ENCODE data around the gene SAMD11. TPM values are rescaled to one million over a fixed set of nuclear protein-coding genes. Genes with fewer than 3 reads are reported as not detected.
"Not testable (repeated sequence)": the region's sequence is repeated elsewhere in the genome, so short reads cannot be mapped to it uniquely, and the experiment has no call there.

Gene SAMD11
- total and polyA plus RNA-seq, 10 of the 15 experiments (the other 5 are each of a cell fraction or from before 2014, with no cell fraction given), result 0.04 to 0.31 (median 0.19) TPM; not detected in 6

GRCh38 chr1:945688-946556 lies 22.2 kb downstream of the SAMD11 start:
- DNase-seq (ENCODE audit: low read depth, low spot score), result no peak
- ChIA-PET CTCF (no interaction called here), SMC1A (ENCODE audit: uncharacterized antibody, unreplicated experiment) (no interaction called here), POLR2A (no interaction called here), RAD21 (ENCODE audit: unreplicated experiment) (no interaction called here)
- Histone ChIP-seq H3K27me3 (replicated peaks in 1 of 2; ENCODE audit: control insufficient read depth in 2 of 2, insufficient read depth in 2 of 2, low read length in 1 of 2) (peaks cover 1 to 5% of the 10 kb centered on the region in 2 experiments; a peak in 3 of 4 replicates), H3K9ac (ENCODE audit: control insufficient read depth, insufficient read depth, low read length) (no peak overlapping the region), H3K79me2 (ENCODE audit: control insufficient read depth, insufficient read depth, low read length) (no peaks in the 10 kb centered on the region), H3K4me3 (no peak overlapping the region), H3K36me3 (ENCODE audit: control insufficient read depth in 2 of 2, insufficient read depth in 2 of 2, low read length in 1 of 2) (peaks cover 13 to 24% of the 10 kb centered on the region in 2 experiments), H4K20me1 (ENCODE audit: control insufficient read depth, insufficient read depth) (peaks cover 5% of the 10 kb centered on the region), H3K27ac (ENCODE audit: control insufficient read depth, insufficient read depth) (no peak overlapping the region), H3K4me1 (ENCODE audit: control insufficient read depth, insufficient read depth, low read length) (peaks cover 4% of the 10 kb centered on the region; the same call in 1 of the 2 replicates), H3K4me2 (ENCODE audit: control insufficient read depth, insufficient read depth) (no peak overlapping the region), H3K9me3 (replicated peaks; ENCODE audit: control insufficient read depth, insufficient read depth, low read length) (no peaks in the 10 kb centered on the region), H2AFZ (ENCODE audit: control insufficient read depth, low read depth, low read length) (no peak overlapping the region)
- TF ChIP-seq RELA (IDR thresholded peaks at IDR 0.05; ENCODE audit: borderline replicate concordance, partially characterized antibody) (no peak), ZNF622 (IDR thresholded peaks at IDR 0.05) (no peak)
- BruUV-seq (replicated peaks), result no TSS peak
- in situ Hi-C loops (cut with MboI) (no loop called here), intact Hi-C loops (cut with micrococcal nuclease; ENCODE audit: unreplicated experiment) (no loop called here)
- 95% methylated on average over 29 of the region's 29 CpGs for WGBS (ENCODE audit: insufficient coverage, insufficient replicate concordance, low lambda C conversion rate, missing lambda C conversion rate)
- no peak for FAIRE-seq
- ATAC-seq, result no peak

- BruUV-seq (replicated peaks); H3K4me1 ChIP-seq (ENCODE audit: control insufficient read depth, insufficient read depth, low read length); H3K9me3 ChIP-seq (replicated peaks; ENCODE audit: control insufficient read depth, insufficient read depth, low read length); H3K27ac ChIP-seq (ENCODE audit: control insufficient read depth, insufficient read depth); H3K9ac ChIP-seq (ENCODE audit: control insufficient read depth, insufficient read depth, low read length); CTCF ChIA-PET; in situ Hi-C loops (cut with MboI); H3K4me3 ChIP-seq; H3K4me2 ChIP-seq (ENCODE audit: control insufficient read depth, insufficient read depth); FAIRE-seq; H2AFZ ChIP-seq (ENCODE audit: control insufficient read depth, low read depth, low read length); H3K27me3 ChIP-seq (replicated peaks in 1 of 2; ENCODE audit: control insufficient read depth in 2 of 2, insufficient read depth in 2 of 2, low read length in 1 of 2); ATAC-seq; DNase-seq (ENCODE audit: low read depth, low spot score); H4K20me1 ChIP-seq (ENCODE audit: control insufficient read depth, insufficient read depth); intact Hi-C loops (cut with micrococcal nuclease; ENCODE audit: unreplicated experiment); POLR2A ChIA-PET; SMC1A ChIA-PET (ENCODE audit: uncharacterized antibody, unreplicated experiment); RAD21 ChIA-PET (ENCODE audit: unreplicated experiment); H3K79me2 ChIP-seq (ENCODE audit: control insufficient read depth, insufficient read depth, low read length): not testable (repeated sequence)
- peaks cover 16 to 32% of the 10 kb centered on the region in 2 experiments for H3K36me3 ChIP-seq (ENCODE audit: control insufficient read depth in 2 of 2, insufficient read depth in 2 of 2, low read length in 1 of 2)
- 93% methylated on average over 13 of the region's 13 CpGs for WGBS (ENCODE audit: insufficient coverage, insufficient replicate concordance, low lambda C conversion rate, missing lambda C conversion rate)
Observed at GRCh38 chr1:946811-947210, 23.1 kb downstream of the SAMD11 start.
